Posterior cingulate gyrus (tissue), 11 donors: ENCODE data around the gene CADPS2.
"Not testable (repeated sequence)": the region's sequence is repeated elsewhere in the genome, so short reads cannot be mapped to it uniquely, and the experiment has no call there.

Experiments
- DNase-seq, 10 donors: peaks; one replicate each; pipeline versions ENCODE4 v3.0.0 to v3.0.0-alpha.2; 2020 to 2021; ENCODE audit warnings: mixed read lengths in 3 of 10
- intact Hi-C: fragments of 100-400 bp; cut with DNase I; formaldehyde crosslinking; loops from one replicate; pipeline ENCODE4 v1.15.1; 2023

CADPS2 gene

DNA sequence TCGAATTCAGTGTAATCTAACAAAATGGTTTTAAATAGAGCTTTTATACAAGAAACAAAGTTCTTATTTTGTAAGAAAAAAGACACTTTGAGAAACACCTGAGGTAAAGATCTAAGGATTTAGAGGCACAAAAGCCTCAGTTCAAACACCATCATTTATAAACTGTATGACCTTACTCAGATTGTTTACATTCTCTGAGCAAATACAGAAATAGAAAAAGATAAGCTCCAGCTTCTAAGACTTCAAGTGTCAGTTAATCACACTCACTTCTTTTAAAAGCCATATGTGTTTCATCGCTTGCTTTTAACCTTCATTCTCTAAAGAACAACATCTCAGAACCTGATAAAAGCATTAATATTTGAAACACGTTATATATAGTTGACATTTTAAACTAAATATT lies 27.9 kb downstream of the CADPS2 start:
- intact Hi-C loops = no loop called here
- no peak for DNase-seq

GRCh38 chr7:122850528-122850927 lies 35.7 kb downstream of the CADPS2 start:
- DNase-seq = no peak
- intact Hi-C loops = no loop called here

- intact Hi-C loops = no loop called here
- peak in 1 of 10 donors; percentile 55 for DNase-seq
Observed at GRCh38 chr7:122849957-122850328, 36.3 kb downstream of the CADPS2 start.

DNA sequence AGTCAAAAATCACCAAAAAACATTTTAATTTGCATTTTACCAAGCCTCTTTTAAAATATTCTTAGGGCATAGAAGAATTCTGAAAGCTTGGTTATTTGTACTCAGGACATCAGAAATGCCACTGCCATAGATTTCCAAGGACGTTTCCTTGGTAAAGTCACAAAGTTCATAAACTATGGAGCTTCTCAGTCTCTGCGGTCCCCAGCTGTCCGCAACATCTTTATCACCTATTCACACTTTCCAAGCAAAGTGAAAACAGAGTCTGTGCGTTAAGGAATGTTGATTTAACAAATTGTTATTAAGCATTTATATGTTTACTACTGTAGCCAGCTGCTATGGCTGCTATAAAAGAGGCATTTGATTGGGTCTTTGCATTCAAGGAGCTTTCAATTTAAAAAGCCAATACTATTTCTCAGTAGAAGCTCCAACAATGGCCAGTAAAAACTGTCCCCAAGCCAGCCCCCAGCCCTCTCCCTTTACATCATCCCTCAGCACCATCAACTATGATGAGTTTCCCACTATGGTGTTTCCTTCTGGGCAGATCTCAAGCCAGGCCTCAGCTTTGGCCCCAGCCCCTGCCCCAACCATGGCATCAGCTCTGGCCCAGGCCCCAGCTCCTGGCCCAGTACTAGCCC lies 36.8 kb downstream of the CADPS2 start:
- intact Hi-C loops = no loop called here
- DNase-seq = no peak

GRCh38 chr7:122847871-122848473 lies 38.3 kb downstream of the CADPS2 start:
- no peak for DNase-seq
- intact Hi-C loops = no loop called here

GRCh38 chr7:122846591-122846990 lies 39.7 kb downstream of the CADPS2 start:
- DNase-seq = no peak

GRCh38 chr7:122845286-122845685 lies 41.0 kb downstream of the CADPS2 start:
- intact Hi-C loops = no loop called here
- DNase-seq = no peak

More at GRCh38 chr7:122846591-122846990, 39.7 kb downstream of the CADPS2 start:
- intact Hi-C loops = no loop called here

DNA sequence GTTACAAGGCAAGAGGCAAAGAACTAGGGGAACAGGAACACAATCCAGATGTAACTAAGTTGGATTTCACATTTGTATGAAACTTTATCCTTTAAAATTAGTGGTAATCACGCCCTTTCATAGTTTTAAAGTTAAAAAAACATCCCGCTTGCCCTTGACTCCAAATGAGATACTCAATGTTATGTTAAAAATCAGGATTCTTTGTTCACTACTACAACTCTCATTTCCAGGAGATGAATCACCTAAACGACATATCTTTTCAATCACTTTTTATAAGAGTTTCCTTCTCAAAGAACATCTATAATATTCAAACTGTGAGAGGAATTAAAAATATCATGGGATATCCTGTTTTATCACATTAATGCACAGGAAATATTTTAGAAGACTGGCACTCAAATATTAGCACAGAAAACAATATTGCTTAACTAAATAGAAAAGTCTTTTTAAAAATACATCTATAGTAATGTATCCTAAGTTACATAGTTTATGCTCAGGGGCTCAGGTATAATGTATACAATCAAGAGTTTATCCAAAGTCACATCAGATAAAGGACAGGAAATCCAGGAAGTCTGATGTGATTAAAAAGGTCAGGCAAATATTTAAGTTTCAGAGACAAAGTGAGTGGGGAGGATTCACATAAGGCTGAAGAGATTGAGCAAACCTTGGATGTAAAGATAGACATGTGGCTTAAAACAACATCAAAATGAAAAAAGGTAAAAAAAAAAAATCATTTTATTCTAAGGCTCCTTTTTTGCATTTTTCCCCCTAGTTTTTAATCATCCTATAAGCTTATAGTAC lies 41.9 kb downstream of the CADPS2 start:
- DNase-seq = no peak
- intact Hi-C loops = no loop called here

- DNase-seq = no peak
- intact Hi-C loops = no loop called here
Observed at GRCh38 chr7:122842971-122843370, 43.3 kb downstream of the CADPS2 start.

DNA sequence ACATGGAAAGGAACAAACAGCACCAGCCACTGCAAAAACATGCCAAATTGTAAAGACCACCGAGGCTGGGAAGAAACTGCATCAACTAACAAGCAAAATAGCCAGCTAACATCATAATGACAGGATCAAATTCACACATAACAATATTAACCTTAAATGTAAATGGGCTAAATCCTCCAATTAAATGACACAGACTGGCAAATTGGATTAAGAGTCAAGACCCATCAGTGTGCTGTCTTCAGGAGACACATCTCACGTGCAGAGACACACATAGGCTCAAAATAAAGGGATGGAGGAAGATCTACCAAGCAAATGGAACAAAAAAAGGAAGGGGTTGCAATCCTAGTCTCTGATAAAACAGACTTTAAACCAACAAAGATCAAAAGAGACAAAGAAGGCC lies 50.0 kb downstream of the CADPS2 start:
- DNase-seq, intact Hi-C loops: not testable (repeated sequence)

DNA sequence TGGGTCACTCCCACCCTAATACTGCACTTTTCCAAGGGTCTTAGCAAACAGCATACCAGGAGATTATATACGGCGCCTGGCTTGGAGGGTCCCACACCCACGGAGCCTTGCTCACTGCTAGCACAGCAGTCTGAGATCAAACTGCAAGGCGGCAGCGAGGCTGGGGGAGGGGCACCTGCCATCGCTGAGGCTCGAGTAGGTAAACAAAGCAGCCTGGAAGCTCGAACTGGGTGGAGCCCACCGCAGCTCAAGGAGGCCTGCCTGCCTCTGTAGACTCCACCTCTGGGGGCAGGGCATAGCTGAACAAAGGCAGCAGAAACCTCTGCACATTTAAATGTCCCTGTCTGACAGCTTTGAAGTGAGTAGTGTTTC lies 51.7 kb downstream of the CADPS2 start:
- intact Hi-C loops = not testable (repeated sequence)
- peak in 1 of 10 donors; percentile 80 for DNase-seq

GRCh38 chr7:122833888-122834570 lies 52.2 kb downstream of the CADPS2 start:
- DNase-seq = no peak
- intact Hi-C loops = no loop called here

DNA sequence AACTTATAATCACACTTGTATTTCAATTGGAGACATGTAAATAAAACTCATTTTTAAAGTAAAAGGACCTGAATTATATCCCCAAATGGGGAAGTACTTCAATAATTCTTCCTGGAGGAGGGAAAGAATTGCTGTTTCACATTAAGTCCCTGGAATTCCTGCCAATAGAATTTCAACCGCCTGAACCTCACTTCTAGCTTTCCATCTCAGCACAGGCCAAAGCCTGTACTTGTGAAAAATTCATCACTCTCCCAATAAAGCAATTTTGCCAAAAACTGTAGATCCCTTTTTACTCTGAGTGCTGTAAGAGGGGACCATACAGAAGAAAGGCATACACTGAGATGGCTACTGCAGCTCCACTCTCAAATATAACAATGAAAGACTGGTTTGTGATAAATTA lies 54.8 kb downstream of the CADPS2 start:
- DNase-seq = no peak
- intact Hi-C loops = no loop called here

GRCh38 chr7:122829962-122830361 lies 56.3 kb downstream of the CADPS2 start:
- no peak for DNase-seq
- intact Hi-C loops = no loop called here

- DNase-seq = no peak
- intact Hi-C loops = no loop called here
Observed at GRCh38 chr7:122827763-122828162, 58.5 kb downstream of the CADPS2 start.

DNA sequence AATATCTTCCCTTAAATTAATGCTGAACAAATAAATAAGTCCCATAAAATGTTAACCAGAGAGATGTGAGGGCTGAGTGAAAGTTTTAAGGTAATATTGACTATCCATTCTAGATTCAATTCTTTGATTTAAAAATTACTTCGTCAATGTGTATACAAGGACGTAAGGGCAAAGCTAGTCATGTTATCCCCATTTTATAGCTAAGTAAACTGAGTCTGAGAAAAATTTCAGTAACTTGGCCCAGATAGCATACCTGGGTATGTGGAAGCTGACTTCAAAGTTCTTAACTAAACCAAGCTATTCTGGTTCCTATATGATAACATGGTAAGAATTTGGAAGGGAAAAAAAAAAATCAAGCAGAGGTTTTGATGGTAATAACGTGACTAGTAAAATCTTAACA lies 72.4 kb downstream of the CADPS2 start:
- DNase-seq = no peak
- intact Hi-C loops = no loop called here

DNA sequence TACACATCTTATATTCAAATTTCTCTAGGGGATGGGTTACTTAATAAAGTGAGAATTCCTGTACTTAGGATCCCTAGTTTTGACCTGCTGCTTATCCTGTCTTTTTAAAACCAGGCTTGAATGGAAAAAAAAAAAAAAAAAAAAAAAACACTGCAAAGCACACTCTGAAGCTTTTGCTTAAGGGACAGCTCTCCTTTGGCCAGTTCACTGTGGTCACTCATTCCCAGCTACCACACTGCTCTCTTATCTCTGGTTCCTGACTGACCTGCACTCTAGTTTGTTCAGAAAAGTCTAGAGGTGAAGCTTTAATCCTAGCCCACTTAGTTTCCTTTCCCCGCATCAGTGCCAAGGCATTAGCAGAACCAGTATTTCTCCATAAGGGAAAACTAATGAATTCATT lies 82.4 kb downstream of the CADPS2 start:
- DNase-seq = no peak
- intact Hi-C loops = loop anchor here (10.0 kb wide), 1 partner anchor 351 kb away; no protein-coding TSS in a partner anchor

DNA sequence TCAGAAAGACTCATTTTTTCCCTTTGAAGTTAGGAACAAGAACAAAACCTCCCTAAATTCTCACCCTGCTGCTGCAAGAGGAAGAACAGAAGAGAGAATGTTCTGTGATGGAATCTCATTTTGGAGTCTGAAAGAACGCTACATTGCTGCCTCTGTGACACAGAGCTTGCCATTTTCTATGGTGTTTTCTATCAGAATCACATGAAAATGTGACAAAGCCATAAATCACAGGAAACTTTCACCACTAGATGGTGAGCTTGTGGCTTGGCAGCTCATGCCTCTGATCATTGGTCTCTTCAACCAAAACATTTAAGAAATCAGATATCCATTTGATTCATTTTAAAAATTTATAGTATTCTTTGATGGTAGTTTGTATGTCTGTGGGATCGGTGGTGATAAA lies 82.9 kb downstream of the CADPS2 start:
- peak in 2 of 10 donors; percentile 11 to 20 for DNase-seq
- intact Hi-C loops = loop anchor here (10.0 kb wide), 1 partner anchor 351 kb away; no protein-coding TSS in a partner anchor

DNA sequence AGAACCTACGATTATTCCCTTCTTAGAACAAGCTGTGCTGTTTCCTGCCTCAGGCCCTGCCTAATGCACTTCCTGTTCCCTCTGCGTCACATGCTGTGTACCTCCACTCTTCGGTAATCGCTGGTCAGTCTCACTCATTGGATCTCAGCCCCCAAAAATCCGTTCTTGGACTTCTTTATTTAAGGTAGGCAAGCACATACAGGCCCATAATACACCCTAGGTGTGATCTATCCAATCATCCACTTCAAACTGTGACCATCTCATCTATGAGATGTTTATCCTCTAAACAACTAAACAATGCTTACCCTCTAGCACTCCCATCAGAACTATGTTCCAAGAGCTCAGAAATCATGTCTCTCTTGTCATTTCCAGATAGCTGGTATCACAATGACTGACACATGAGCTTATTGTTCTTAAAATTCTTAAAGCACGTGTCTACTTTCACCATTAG lies 83.9 kb downstream of the CADPS2 start:
- DNase-seq = peak in 1 of 10 donors; percentile 7
- intact Hi-C loops = loop anchor here (10.0 kb wide), 1 partner anchor 352 kb away; no protein-coding TSS in a partner anchor

GRCh38 chr7:122791959-122792545 lies 94.2 kb downstream of the CADPS2 start:
- DNase-seq = no peak
- intact Hi-C loops = no loop called here

GRCh38 chr7:122790591-122790990 lies 95.7 kb downstream of the CADPS2 start:
- intact Hi-C loops = no loop called here
- DNase-seq = no peak
